HG02970 (cell line): ENCODE data around the gene CRLF2.
"Not testable (repeated sequence)": the region's sequence is repeated elsewhere in the genome, so short reads cannot be mapped to it uniquely, and the experiment has no call there.

Experiments used
- ATAC-seq: cut with Tn5 transposase; IDR thresholded peaks from one replicate; pipeline ENCODE4 v1.9.1; 2021; ENCODE audit warnings: mild to moderate bottlenecking, moderate library complexity, moderate number of reproducible peaks; ENCODE audit not compliant: unreplicated experiment, low FRiP score

The CRLF2 gene

DNA sequence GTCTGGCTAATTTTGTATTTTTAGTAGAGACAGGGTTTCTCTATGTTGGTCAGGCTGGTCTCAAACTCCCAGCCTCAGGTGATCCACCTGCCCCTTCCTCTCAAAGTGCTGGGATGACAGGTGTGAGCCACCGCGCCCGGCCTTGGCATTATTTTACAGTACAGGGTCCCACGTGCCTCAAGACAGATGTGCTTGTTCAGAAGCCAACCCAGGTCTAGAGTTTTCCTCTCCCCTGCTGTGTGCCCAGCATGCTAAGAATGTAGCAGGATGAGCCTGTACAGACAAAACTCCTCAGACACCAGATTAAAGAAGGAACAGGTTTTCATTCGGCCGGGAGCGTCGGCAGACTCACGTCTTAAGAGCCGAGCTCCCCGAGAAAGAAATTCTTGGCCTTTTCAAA lies 42.2 kb downstream of the CRLF2 start:
- no peak for ATAC-seq

DNA sequence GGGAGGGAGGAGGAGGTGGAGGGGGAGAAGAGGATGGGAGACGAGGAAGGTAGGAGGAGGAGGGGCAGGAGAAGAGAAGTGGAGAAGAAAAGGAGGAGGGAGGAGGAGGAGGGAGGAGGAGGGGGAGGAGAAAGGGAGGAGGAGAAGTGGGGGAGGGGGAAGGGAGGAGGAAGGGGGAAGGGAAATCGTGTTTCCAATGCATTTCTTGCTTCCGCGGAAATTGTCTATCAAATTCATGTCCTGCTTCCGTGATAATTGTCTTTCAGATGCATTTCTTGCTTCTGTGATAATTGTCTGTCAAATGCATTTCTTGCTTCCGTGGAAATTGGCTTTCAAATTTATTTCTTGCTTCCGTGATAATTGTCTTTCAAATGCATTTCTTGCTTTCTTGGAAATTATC lies 43.3 kb downstream of the CRLF2 start:
- ATAC-seq: no peak

DNA sequence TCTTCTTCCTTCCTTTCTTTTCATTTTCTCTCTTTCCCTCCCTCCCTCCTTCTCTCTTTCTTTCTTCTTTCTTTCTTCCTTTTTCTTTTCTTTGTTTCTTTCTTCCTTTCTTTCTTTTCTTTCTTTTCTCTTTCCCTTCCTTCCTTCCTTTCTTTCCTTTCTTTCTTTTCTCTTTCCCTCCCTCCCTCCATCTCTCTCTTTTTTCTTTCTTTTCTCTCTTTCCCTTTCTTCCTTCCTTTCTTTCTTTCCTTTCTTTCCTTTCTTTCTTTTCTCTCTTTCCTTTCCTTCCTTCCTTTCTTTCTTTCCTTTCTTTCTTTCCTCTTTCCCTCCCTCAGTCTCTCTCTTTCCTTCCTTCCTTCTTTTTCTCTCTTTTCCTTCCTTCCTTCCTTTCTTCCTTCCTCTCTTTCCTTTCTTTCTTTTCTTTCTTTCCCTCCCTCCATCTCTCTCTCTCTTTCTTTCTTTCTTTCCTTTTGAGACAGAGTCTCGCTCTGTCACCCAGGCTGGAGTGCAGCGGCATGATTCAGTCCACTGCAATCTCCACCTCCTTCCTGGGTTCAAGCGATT lies 44.4 kb downstream of the CRLF2 start:
- no peak for ATAC-seq

DNA sequence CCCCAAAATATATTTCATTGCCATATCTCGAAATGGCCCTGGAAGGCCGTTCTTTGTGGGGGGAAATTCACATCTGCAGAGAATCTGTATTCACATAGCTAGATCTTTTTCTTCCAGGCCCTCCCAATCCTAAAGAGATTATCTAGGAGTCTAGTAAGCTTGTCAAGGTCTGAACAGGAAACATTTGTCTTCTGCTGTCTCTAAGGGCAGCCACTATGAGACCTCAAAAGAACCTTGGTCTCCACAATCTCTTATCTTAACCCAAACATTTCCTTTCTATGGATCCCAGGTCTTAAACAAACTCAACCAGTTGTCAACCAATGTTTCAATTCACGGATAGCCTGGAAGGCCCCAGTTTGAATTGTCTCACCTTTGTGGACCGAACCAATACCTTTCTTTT lies 45.0 kb downstream of the CRLF2 start:
- no peak for ATAC-seq

DNA sequence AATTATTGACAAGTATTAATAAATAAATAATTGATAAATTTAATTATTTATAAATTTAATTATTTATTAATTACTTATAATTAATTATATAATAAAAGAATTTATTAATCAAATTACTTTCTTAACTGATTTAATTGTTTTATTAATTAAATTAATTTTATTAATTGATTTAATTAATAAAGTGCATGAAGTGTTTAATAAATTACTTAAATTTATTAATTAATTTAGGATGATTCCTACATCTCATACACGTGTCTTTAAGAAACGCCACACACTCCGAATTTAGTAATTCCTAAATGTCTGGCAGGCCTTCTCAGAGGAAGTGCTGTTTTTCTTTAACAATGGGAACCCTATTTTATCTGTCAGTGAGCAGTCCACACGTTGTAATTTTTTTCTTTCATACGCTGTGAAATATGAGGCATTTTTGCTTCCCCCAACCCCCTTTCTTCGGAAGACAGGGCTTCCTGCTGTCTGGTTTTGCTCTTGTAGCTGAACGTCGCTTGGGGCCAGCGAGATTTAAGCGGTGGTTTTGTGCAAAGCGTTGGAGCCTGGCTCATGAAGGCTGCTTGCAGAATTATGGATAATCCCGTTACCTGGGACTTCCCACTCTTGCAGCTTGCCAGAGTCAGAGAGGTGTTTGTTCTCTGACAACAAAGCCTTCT lies 46.8 kb downstream of the CRLF2 start:
- ATAC-seq: no peak

DNA sequence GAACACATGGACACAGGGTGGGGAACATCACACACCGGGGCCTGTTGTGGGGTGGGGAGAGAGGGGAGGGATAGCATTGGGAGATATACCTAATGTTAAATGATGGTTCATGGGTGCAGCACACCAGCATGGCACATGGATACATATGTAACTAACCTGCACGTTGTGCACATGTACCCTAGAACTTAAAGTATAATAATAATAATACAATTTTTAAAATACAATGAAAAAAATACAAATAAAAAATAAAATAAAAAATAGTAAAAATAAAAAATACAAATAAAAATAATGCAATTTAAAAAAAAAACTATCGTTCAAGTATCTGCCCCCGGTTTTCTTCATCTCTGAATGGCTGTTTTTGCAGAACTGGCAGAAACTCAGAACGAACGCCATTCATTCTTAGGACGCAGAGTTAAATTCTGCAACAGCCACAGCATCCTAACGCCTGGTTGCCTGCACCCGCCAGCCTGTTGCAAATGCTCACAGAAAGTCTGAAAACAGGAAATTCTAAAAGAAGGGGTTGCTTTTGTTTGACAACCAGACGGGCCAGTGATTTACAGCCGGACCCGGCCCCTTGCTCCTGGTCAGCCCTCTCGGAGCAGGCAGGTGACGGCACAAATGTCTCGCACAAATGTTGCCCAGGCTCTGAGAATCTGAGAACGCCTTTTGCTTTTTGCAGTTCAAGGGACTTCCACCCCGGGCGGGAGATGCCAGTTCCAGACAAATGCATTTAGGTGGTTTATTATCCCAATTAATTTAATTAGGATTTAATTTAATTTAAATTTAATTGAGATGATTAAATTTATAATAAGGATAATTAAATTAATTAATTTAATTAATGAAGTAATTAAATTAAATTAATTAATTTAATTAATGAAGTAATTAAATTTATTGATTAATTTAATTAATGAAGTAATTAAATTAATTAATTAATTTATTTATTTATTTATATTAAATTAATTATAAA lies 47.8 kb downstream of the CRLF2 start:
- ATAC-seq: no peak

DNA sequence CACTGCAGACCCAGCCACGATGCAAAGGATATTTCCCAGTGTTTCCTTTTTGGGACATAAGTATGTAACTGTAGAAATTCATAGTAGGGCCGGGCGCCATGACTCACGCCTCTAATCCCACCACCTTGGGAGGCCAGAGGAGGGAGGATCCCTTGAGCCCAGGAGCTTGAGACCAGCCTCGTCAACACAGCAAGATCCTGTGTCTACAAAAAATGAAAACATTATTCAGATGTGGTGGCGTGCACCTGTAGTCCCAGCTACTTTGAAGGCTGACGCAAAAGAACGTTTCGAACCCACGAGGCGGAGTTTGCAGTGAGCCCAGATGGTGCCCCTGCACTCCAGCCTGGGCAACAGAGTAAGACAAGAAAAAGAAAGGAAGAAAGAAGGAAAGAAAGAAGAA lies 49.2 kb downstream of the CRLF2 start:
- no peak for ATAC-seq

DNA sequence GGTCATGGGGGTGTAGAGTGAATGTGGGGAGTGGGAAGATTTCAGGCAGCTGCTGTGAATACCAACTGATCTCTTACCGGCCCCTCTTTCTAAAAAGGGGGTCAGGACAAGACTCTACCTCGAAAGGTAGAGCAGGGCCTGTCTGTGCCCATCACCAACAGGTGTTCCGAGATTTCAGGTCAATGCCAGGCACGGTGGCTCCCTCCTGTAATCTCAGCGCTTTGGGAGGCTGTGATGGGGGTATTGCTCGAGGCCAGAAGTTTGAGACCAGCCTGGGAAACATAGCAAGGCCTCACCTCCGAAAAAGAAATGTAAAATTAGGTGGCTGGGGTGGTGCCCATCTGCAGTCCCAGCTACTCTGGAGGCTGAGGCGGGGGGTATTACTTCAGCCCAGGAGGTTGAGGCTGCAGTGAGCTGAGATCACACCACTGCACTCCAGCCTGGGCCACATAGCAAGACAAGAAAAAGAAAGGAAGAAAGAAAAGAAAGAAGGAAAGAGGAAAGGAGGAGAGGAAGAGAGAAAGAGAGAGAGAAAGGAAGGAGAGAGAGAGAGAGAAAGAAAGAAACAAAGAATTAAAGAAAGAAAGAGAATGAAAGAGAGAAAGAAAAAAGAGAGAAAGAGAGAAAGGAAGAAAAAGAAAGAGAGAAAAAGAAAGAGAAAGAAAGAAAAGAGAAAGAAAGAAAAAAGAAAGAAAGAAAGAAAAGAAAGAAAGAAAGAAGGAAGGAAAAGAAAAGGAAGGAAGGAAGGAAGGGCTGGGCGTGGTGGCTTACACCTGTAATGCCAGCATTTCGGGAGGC lies 50.1 kb downstream of the CRLF2 start:
- ATAC-seq: no peak

DNA sequence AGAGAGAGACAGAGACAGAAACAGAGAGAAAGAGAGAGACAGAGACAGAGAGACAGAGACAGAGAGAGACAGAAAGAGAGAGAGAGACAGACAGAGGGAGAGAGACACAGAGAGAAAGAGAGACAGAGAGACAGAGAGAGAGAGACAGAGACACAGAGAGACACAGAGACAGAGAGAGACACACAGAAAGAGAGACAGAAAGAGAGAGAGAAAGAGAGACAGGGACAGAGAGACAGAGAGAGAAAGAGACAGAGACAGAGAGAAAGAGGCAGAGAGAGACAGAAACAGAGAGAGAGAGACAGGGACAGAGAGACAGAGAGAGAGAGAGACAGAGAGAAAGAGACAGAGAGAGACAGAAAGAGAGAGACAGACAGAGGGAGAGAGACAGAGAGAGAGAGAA lies 52.9 kb downstream of the CRLF2 start:
- no peak for ATAC-seq

DNA sequence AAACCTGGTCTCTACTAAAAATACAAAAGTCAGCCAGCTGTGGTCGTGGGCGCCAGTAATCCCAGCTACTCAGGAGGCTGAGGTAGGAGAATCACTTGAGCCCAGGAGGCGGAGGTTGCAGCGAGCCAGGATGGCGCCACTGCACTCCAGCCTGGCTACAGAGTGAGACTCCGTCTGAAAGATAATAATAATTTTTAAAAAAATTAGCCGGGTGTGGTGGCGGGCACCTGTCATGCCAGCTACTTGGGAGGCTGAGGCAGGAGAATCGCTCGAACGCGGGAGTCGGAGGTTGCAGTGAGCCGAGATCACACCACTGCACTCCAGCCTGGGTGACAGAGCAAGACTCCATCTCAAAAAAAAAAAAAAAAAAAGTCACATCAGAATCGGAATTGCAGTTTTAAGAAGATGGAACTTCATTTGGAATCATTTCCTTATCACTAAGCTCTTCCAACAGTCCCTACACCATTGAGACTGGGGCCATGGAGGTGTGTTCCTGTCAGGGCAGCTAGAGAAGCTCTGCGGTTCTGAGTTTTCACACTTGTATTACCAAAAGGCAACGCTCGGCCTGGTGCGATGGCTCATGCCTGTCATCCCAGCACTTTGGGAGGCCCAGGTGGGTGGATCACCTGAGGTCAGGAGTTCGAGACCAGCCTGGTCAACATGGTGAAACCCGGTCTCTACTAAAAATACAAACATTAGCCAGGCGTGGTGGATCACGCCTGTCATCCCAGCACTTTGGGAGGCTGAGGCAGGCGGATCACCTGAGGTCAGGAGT lies 55.6 kb downstream of the CRLF2 start:
- not testable (repeated sequence) for ATAC-seq

DNA sequence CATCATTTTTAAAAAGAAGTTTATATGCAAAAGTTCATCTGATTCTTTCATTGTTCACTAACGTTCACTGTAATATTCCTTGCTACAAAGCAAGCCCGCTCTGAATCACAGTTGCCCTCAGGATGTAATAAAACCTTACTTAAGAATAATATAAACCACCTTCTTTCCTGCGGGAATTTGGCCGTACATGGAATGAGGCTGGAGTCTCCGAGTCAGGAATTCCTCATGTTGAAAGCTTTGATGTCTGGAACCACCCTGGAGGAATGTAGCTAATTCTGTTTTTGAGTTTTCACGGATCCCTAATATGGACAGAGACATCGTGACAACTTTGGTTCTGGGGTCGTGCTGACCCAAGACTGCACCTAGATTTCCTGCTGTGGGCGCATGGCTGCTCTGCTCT lies 58.5 kb downstream of the CRLF2 start:
- ATAC-seq: no peak

DNA sequence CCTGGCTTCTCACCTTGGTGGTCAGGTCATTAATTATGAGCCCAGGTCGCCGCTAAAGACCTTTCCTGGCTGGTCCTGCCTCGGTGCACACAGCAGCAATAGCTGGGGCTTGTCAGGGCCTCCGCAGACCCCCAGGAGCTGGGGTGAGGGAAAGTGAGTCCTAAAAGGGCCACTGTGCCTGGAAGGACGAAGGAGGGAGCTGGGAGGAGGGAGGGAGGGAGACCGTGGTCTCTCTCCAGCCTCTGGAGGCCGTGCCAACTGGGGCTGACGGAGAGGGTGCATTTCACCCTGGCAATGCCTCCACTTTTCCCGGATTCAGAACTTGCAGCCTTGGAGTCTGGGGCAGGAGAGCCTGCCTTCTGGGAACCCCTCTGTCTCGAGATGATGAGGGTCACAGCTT lies 60.4 kb downstream of the CRLF2 start:
- no peak for ATAC-seq

DNA sequence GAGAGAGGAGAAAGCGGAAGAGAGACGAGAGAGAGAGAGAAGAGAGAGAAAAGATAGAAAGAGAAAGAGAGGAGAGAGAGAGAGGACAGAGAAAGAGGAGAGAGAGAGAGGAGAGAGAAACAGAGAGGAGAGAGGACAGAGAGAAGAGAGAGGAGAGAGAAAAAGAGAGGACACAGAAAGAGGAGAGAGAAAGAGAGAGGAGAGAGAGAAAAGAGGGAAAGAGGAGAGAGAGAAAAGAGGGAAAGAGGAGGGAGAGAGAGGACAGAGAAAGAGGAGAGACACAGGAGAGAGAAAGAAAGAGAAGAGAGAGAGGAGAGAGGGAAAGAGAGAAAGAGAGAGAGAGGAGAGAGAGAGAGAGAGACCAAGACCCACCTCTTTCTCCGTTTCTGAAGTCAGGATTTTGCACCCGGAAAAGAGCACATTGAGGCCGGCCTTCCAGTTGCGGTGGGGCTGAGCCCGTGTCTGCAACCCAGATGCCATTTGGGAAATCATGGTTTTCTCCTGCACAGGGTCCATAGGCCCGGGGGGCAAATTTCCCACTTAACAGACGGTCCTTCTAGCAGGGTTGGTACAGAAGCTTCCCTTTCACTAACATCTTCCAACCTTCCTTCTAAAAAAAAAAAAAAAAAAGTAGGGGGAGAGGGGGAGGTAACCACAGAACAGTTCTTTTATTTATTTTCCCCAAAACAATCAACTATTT lies 60.9 kb downstream of the CRLF2 start:
- no peak for ATAC-seq

DNA sequence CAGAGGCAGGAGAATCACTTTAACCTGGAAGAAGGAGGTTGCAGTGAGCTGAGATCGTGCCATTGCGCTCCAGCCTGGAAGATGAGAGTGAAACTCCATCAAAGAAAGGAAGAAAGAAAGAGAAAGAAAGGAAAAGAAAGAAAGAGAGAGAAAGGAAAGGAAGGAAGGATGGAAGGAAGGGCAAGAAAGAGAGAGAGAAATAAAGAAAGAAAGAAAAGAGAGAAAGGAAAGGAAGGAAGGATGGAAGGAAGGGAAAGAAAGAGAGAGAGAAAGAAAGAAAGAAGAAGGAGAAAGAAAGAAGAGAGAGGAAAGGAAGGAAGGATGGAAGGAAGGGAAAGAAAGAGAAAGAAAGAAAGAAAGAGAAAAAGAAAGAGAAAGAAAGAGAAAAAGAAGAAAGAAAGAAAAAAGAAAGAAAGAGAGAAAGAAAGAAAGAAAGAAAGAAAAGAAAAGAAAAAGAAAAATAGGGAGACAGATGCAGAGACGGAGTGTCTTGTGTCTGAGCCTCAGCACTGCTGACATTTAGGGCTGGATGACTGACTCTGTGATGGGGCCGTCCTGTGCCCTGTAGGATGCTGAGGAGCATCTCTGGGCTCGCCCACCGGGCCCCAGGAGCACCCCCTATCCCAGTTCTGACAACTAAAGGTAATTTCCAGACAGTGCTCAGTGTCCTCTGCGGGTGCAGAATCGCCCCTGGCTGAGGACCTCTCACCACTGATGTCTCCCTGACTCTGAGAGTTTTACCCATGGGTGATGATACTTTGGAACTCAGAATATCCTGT lies 61.7 kb downstream of the CRLF2 start:
- ATAC-seq: no peak

DNA sequence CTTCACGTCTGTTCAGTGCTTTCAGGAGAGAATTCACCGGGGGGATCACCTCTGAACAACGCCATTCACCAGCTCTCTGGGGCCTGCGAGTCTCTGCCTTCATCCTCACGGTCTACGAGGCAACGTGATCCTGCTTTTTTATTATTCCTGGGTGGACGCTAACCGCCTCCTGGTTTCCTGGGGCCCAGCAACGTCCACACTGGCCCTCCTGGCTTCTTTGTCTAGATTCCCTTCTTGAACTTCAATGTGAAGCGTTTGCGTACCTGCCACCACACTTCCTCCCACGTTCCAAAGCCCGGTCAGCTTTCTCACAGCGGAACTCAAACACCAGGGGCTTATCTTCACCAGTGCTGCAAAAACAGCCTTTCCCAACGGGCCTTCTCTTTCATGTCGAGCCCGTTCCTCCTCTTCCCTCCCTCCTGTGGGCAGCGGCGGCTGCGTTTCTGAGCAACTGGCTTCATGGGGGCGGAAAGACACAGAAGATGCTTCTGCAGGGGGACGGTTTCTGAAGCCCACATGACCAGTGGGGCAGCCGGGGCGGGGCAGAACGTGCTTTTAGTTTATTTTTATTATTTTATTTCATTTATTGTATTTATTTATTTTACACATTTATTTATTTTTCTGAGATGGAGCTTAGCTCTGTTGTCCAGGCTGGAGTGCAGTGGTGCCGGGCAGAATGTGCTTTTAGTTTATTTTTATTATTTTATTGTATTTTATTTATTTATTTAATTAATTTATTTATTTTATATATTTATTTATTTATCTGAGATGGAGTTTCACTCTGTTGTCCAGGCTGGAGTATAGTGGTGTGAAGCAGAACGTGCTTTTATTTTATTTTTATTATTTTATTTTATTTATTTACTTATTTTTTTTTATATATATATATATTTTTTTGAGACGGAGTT lies 64.6 kb downstream of the CRLF2 start:
- no peak for ATAC-seq

DNA sequence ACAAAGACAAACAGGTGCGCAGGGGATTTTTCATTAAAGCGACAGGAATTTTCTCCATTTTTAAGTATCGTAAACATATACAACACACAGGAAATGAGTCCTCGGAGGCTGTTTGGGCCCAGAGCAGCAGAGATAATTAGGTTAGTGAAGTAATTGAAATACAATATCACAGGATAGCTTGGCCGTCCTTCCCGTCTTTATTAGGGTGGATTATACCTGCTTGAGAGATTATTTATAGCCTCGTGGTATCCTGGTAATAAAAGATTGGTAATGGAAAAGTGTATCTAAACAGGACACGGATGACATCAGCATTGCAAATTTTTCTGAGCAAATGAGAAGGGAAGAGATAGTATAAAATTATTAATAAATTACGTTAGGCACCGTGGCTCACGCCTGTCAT lies 68.2 kb downstream of the CRLF2 start:
- no peak for ATAC-seq
